ENCODE measurements around the gene CNTN5.

Gene CNTN5

GRCh38 chr11:100061006-100061405 is 1040.3 kb downstream of the CNTN5 start:
- H3K4me3 ChIP-seq (replicated peaks; ENCODE audit: low read depth, low read length) = no peak overlapping the region
- no peak for TF ChIP-seq CTCF (IDR thresholded peaks at IDR 0.05; ENCODE audit: low read length, missing control alignments)
- no peak for DNase-seq (ENCODE audit: low read depth)

- no peak for DNase-seq (ENCODE audit: low read depth)
- TF ChIP-seq CTCF (IDR thresholded peaks at IDR 0.05; ENCODE audit: low read length, missing control alignments) = no peak
- H3K4me3 ChIP-seq (replicated peaks; ENCODE audit: low read depth, low read length) = no peak overlapping the region
These were observed 1045.7 kb downstream of the CNTN5 start for GRCh38 chr11:100066399-100066798.

- H3K4me3 ChIP-seq (replicated peaks; ENCODE audit: low read depth, low read length) = no peak overlapping the region
- TF ChIP-seq CTCF (IDR thresholded peaks at IDR 0.05; ENCODE audit: low read length, missing control alignments) = no peak
- no peak for DNase-seq (ENCODE audit: low read depth)
These were observed 1047.4 kb downstream of the CNTN5 start for GRCh38 chr11:100068116-100068515.

- no peak for TF ChIP-seq CTCF (IDR thresholded peaks at IDR 0.05; ENCODE audit: low read length, missing control alignments)
- no peak overlapping the region for H3K4me3 ChIP-seq (replicated peaks; ENCODE audit: low read depth, low read length)
- no peak for DNase-seq (ENCODE audit: low read depth)
These were observed 1051.4 kb downstream of the CNTN5 start for GRCh38 chr11:100072131-100072530.

GRCh38 chr11:100080381-100080780 is 1059.6 kb downstream of the CNTN5 start:
- no peak overlapping the region for H3K4me3 ChIP-seq (replicated peaks; ENCODE audit: low read depth, low read length)
- no peak for TF ChIP-seq CTCF (IDR thresholded peaks at IDR 0.05; ENCODE audit: low read length, missing control alignments)
- no peak for DNase-seq (ENCODE audit: low read depth)

GRCh38 chr11:100080821-100081220 is 1060.1 kb downstream of the CNTN5 start:
- DNase-seq (ENCODE audit: low read depth) = no peak
- TF ChIP-seq CTCF (IDR thresholded peaks at IDR 0.05; ENCODE audit: low read length, missing control alignments) = no peak
- H3K4me3 ChIP-seq (replicated peaks; ENCODE audit: low read depth, low read length) = no peak overlapping the region

- H3K4me3 ChIP-seq (replicated peaks; ENCODE audit: low read depth, low read length) = no peak overlapping the region
- DNase-seq (ENCODE audit: low read depth) = no peak
- no peak for TF ChIP-seq CTCF (IDR thresholded peaks at IDR 0.05; ENCODE audit: low read length, missing control alignments)
These were observed 1072.9 kb downstream of the CNTN5 start for GRCh38 chr11:100093698-100094097.

Data from fibroblast of pulmonary artery (primary cell).